ENCODE results near the gene CFAP20DC.

GRCh38 chr3:58837856-58838255 lies 212.0 kb downstream of the CFAP20DC start:
- no peak for TF ChIP-seq CTCF (IDR thresholded peaks at IDR 0.05)
- TF ChIP-seq POLR2AphosphoS5 (IDR thresholded peaks at IDR 0.05; ENCODE audit: insufficient read depth in 1 of 2, low read depth in 1 of 2): no peak

Data from vagina (tissue), 2 donors.